ENCODE data around the gene NXPE2. TPM values are rescaled to one million over a fixed set of nuclear protein-coding genes. Genes with fewer than 3 reads are reported as not detected.
"Not testable (repeated sequence)": the region's sequence is repeated elsewhere in the genome, so short reads cannot be mapped to it uniquely, and the experiment has no call there.

NXPE2 gene
- 0.06 TPM for polyA plus RNA-seq
- long read RNA-seq, donor 1: 0 reads
- long read RNA-seq, donor 2: 0 reads
- long read RNA-seq, donor 3: 0 reads
- long read RNA-seq, donor 4: 0 reads
- long read RNA-seq, donor 5: 0 reads
- long read RNA-seq, donor 6: 0 reads
- long read RNA-seq, donor 7: 0 reads
- long read RNA-seq, donor 8: 0 reads
- long read RNA-seq, donor 9: 0 reads
- long read RNA-seq, donor 10: 0 reads
- long read RNA-seq, donor 11: 0 reads

DNA sequence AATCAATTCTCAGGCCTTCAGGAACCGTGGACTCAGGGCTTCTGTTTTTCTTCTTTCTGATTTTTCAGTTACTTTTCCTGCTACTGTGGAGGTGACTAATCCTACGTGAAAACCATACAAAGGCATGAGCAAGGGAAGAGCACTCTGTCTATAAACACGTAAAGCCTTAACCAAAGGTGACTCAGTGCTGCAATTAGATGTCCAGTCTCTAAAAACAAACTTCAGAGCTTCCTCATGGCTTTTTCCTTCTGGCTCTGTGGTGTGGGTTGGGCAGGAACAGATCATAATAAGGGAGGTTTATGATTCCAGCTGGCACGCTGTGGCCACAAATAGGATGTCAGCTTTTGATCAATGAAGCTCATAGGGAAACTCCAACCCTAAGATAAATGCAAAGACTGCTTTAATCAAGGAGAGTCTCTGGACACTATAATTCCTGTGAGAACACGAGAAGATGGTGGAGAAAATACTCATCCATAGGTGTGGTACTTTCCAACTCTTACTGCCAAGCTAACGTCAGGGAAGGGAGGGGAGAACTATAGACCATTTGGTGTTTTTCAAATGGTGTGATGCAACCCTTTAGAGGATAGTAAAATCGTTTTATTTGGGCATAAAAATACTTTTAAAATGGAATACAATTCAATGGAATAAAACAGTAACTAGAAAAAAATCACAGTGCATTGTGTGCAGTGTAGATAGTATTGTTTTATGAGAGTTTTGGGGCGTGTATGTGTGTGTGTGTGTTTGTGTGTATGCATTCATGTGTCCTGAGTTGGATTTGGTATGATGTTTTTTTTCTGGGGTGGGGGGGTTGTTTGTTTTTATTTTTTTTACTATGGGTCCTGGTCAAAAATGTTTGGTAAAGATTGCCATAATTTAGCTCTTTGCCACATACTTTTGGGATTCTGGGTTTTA, at the start of gene NXPE2:
Gene NXPE2 (plus strand): TSS at position 403 of the 912 bp plus-strand sequence. CDS start 49 bp downstream, at position 452.
- Histone ChIP-seq H3K27ac (ENCODE audit: low read length) (no peak within 1 kb of the TSS), H3K27me3 (ENCODE audit: control insufficient read depth, insufficient read depth, low read length) (no peaks in the 10 kb centered on the region), H3K4me3 (ENCODE audit: low read length) (no peak within 1 kb of the TSS), H3K36me3 (ENCODE audit: control insufficient read depth, insufficient read depth, low read length) (no peaks in the 10 kb centered on the region), H3K4me1 (ENCODE audit: control insufficient read depth, insufficient read depth, low read length) (no peaks in the 10 kb centered on the region), H3K9me3 (ENCODE audit: control insufficient read depth, low read depth, low read length) (no peaks in the 10 kb centered on the region)
- 67% methylated on average over 1 of the region's 8 CpGs for WGBS (ENCODE audit: insufficient coverage, low lambda C conversion rate)
- DNase-seq: no peak

GRCh38 chr11:114631445-114631965, 46.8 kb upstream of the NXPE2 start:
- H3K36me3 ChIP-seq (ENCODE audit: control insufficient read depth, insufficient read depth, low read length); H3K4me3 ChIP-seq (ENCODE audit: low read length); H3K9me3 ChIP-seq (ENCODE audit: control insufficient read depth, low read depth, low read length); DNase-seq; H3K27me3 ChIP-seq (ENCODE audit: control insufficient read depth, insufficient read depth, low read length); H3K4me1 ChIP-seq (ENCODE audit: control insufficient read depth, insufficient read depth, low read length); H3K27ac ChIP-seq (ENCODE audit: low read length): not testable (repeated sequence)
- no CpG with 5 or more reads among the region's 13 CpGs for WGBS (ENCODE audit: insufficient coverage, low lambda C conversion rate)

- not testable (repeated sequence) for H3K9me3 ChIP-seq (ENCODE audit: control insufficient read depth, low read depth, low read length); DNase-seq; H3K27me3 ChIP-seq (ENCODE audit: control insufficient read depth, insufficient read depth, low read length); H3K27ac ChIP-seq (ENCODE audit: low read length); H3K4me1 ChIP-seq (ENCODE audit: control insufficient read depth, insufficient read depth, low read length); H3K4me3 ChIP-seq (ENCODE audit: low read length); H3K36me3 ChIP-seq (ENCODE audit: control insufficient read depth, insufficient read depth, low read length)
- WGBS (ENCODE audit: insufficient coverage, low lambda C conversion rate): no CpG with 5 or more reads among the region's 6 CpGs
These were observed 38.9 kb upstream of the NXPE2 start for GRCh38 chr11:114639440-114639839.

DNA sequence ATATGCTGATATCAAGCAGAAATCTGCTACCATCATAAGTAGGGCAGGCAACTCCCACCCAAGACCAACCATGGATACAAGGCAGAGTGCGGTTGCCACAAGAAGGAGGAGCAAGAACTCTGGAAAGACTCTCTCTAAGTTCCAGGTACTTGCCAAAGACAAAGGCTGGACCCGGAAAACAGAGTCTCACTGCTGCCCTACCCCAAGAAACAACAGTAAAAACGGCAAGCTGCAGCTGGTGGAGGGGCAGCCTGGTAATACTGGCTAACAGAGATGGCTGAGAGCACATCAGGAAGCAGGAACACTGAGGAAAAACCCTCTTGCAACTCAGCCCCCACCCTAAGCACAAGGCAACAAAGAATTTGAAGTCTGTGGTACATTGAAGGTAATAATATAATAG, 27.7 kb upstream of the NXPE2 start:
- no peaks in the 10 kb centered on the region for H3K9me3 ChIP-seq (ENCODE audit: control insufficient read depth, low read depth, low read length)
- WGBS (ENCODE audit: insufficient coverage, low lambda C conversion rate): no CpG with 5 or more reads among the region's 3 CpGs

DNA sequence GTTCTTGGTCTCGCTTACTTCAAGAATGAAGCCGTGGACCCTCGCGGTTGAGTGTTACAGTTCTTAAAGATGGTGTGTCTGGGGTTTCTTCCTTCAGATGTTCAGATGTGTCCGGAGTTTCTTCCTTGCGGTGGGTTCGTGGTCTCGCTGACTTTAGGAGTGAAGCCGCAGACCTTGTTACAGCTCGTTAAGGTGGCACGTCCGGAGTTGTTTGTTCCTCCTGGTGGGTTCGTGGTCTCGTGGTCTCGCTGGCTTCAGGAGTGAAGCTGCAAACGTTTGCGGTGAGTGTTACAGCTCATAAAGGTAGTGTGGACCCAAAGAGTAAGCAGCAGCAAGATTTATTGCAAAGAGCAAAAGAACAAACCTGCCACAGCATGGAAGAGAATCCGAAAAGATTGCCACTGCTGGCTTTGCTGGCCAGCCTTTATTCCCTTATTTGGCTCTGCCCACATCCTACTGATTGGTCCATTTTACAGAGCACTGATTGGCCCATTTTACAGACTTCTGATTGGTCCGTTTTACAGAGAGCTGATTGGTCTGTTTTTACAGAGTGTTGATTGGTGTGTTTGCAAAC, 27.1 kb upstream of the NXPE2 start:
- H3K27me3 ChIP-seq (ENCODE audit: control insufficient read depth, insufficient read depth, low read length): no peaks in the 10 kb centered on the region
- H3K4me3 ChIP-seq (ENCODE audit: low read length): no peak overlapping the region
- no peaks in the 10 kb centered on the region for H3K36me3 ChIP-seq (ENCODE audit: control insufficient read depth, insufficient read depth, low read length)
- no peaks in the 10 kb centered on the region for H3K9me3 ChIP-seq (ENCODE audit: control insufficient read depth, low read depth, low read length)
- H3K27ac ChIP-seq (ENCODE audit: low read length): no peak overlapping the region
- no peak for DNase-seq
- WGBS (ENCODE audit: insufficient coverage, low lambda C conversion rate): 100% methylated on average over 1 of the region's 19 CpGs
- no peaks in the 10 kb centered on the region for H3K4me1 ChIP-seq (ENCODE audit: control insufficient read depth, insufficient read depth, low read length)

More for the DNA sequence above, 27.7 kb upstream of the NXPE2 start:
- Histone ChIP-seq H3K36me3 (ENCODE audit: control insufficient read depth, insufficient read depth, low read length) (no peaks in the 10 kb centered on the region), H3K4me3 (ENCODE audit: low read length) (no peak overlapping the region), H3K27me3 (ENCODE audit: control insufficient read depth, insufficient read depth, low read length) (no peaks in the 10 kb centered on the region), H3K4me1 (ENCODE audit: control insufficient read depth, insufficient read depth, low read length) (no peaks in the 10 kb centered on the region), H3K27ac (ENCODE audit: low read length) (no peak overlapping the region)
- no peak for DNase-seq

- no peak overlapping the region for H3K27ac ChIP-seq (ENCODE audit: low read length)
- 83% methylated on average over 1 of the region's 2 CpGs for WGBS (ENCODE audit: insufficient coverage, low lambda C conversion rate)
- H3K4me1 ChIP-seq (ENCODE audit: control insufficient read depth, insufficient read depth, low read length): no peaks in the 10 kb centered on the region
- no peaks in the 10 kb centered on the region for H3K36me3 ChIP-seq (ENCODE audit: control insufficient read depth, insufficient read depth, low read length)
- no peak overlapping the region for H3K4me3 ChIP-seq (ENCODE audit: low read length)
- no peaks in the 10 kb centered on the region for H3K9me3 ChIP-seq (ENCODE audit: control insufficient read depth, low read depth, low read length)
- DNase-seq: no peak
- H3K27me3 ChIP-seq (ENCODE audit: control insufficient read depth, insufficient read depth, low read length): no peaks in the 10 kb centered on the region
These were observed 25.2 kb upstream of the NXPE2 start for GRCh38 chr11:114653148-114653547.

- WGBS (ENCODE audit: insufficient coverage, low lambda C conversion rate): 40% methylated on average over 1 of the region's 2 CpGs
- no peak for DNase-seq
- Histone ChIP-seq H3K27me3 (ENCODE audit: control insufficient read depth, insufficient read depth, low read length) (no peaks in the 10 kb centered on the region), H3K4me1 (ENCODE audit: control insufficient read depth, insufficient read depth, low read length) (no peaks in the 10 kb centered on the region), H3K9me3 (ENCODE audit: control insufficient read depth, low read depth, low read length) (no peaks in the 10 kb centered on the region), H3K27ac (ENCODE audit: low read length) (no peak overlapping the region), H3K4me3 (ENCODE audit: low read length) (no peak overlapping the region), H3K36me3 (ENCODE audit: control insufficient read depth, insufficient read depth, low read length) (no peaks in the 10 kb centered on the region)
These were observed 13.7 kb upstream of the NXPE2 start for GRCh38 chr11:114664641-114665040.

DNA sequence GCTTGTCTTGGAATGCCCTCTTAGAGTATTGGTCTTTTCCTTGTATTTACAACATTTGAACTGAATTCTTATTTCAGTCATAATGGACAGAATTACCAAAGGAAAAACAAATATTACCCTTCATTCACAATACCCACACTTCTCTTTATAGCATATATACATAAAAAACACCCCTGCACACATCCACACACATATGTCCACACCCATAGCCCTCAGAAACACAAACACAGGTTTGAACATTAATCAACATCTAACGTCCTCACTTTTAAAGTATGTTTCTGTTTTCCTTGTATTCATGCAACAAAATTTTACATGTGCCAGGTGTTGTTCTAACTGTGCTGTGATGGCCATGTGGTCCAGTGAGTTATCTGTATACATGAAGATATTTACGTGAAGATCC, 11.6 kb upstream of the NXPE2 start:
- Histone ChIP-seq H3K4me1 (ENCODE audit: control insufficient read depth, insufficient read depth, low read length) (no peaks in the 10 kb centered on the region), H3K9me3 (ENCODE audit: control insufficient read depth, low read depth, low read length) (peaks cover 7% of the 10 kb centered on the region), H3K4me3 (ENCODE audit: low read length) (no peak overlapping the region), H3K36me3 (ENCODE audit: control insufficient read depth, insufficient read depth, low read length) (no peaks in the 10 kb centered on the region), H3K27ac (ENCODE audit: low read length) (no peak overlapping the region), H3K27me3 (ENCODE audit: control insufficient read depth, insufficient read depth, low read length) (no peaks in the 10 kb centered on the region)
- DNase-seq: no peak
- WGBS (ENCODE audit: insufficient coverage, low lambda C conversion rate): no CpG with 5 or more reads among the region's 2 CpGs

- no peak for DNase-seq
- Histone ChIP-seq H3K9me3 (ENCODE audit: control insufficient read depth, low read depth, low read length) (peaks cover 7% of the 10 kb centered on the region), H3K36me3 (ENCODE audit: control insufficient read depth, insufficient read depth, low read length) (no peaks in the 10 kb centered on the region), H3K4me1 (ENCODE audit: control insufficient read depth, insufficient read depth, low read length) (no peaks in the 10 kb centered on the region), H3K27me3 (ENCODE audit: control insufficient read depth, insufficient read depth, low read length) (no peaks in the 10 kb centered on the region), H3K27ac (ENCODE audit: low read length) (no peak overlapping the region), H3K4me3 (ENCODE audit: low read length) (no peak overlapping the region)
These were observed 10.2 kb upstream of the NXPE2 start for GRCh38 chr11:114668109-114668508.

GRCh38 chr11:114673661-114674060, 4.7 kb upstream of the NXPE2 start:
- DNase-seq: no peak
- H3K4me3 ChIP-seq (ENCODE audit: low read length): no peak overlapping the region

More at GRCh38 chr11:114673661-114674060, 4.7 kb upstream of the NXPE2 start:
- Histone ChIP-seq H3K9me3 (ENCODE audit: control insufficient read depth, low read depth, low read length) (peaks cover 7% of the 10 kb centered on the region), H3K36me3 (ENCODE audit: control insufficient read depth, insufficient read depth, low read length) (no peaks in the 10 kb centered on the region), H3K4me1 (ENCODE audit: control insufficient read depth, insufficient read depth, low read length) (no peaks in the 10 kb centered on the region), H3K27me3 (ENCODE audit: control insufficient read depth, insufficient read depth, low read length) (no peaks in the 10 kb centered on the region), H3K27ac (ENCODE audit: low read length) (no peak overlapping the region)
